IPS-18a (cell line): ENCODE results near the gene WFDC9.

Experiments used
- H3K27ac ChIP-seq: one replicate; pipeline ENCODE4 v1.5.1; 2013; ENCODE audit warnings: low read length
- H3K27me3 ChIP-seq: one replicate; pipeline ENCODE4 v1.6.1; 2013; ENCODE audit warnings: mild to moderate bottlenecking, low read length; ENCODE audit not compliant: control insufficient read depth, insufficient read depth
- H3K36me3 ChIP-seq: one replicate; pipeline ENCODE4 v1.6.1; 2013; ENCODE audit warnings: low read depth, low read length; ENCODE audit not compliant: control insufficient read depth
- H3K4me1 ChIP-seq: one replicate; pipeline ENCODE4 v1.6.1; 2013; ENCODE audit warnings: low read depth, low read length; ENCODE audit not compliant: control insufficient read depth
- H3K4me3 ChIP-seq: one replicate; pipeline ENCODE4 v1.5.1; 2013; ENCODE audit warnings: low read length
- H3K9ac ChIP-seq: one replicate; pipeline ENCODE4 v1.6.1; 2013; ENCODE audit warnings: mild to moderate bottlenecking, low read length, moderate library complexity
- H3K9me3 ChIP-seq: one replicate; pipeline ENCODE4 v1.6.1; 2013; ENCODE audit warnings: low read depth, low read length; ENCODE audit not compliant: control insufficient read depth

Gene WFDC9

GRCh38 chr20:45636513-45636912 is 5.4 kb upstream of the WFDC9 start:
- no peaks in the 10 kb centered on the region for H3K27me3 ChIP-seq
- H3K9me3 ChIP-seq = no peaks in the 10 kb centered on the region
- H3K4me1 ChIP-seq = no peaks in the 10 kb centered on the region
- no peak overlapping the region for H3K4me3 ChIP-seq
- no peak overlapping the region for H3K9ac ChIP-seq
- H3K27ac ChIP-seq = no peak overlapping the region
- no peaks in the 10 kb centered on the region for H3K36me3 ChIP-seq

DNA sequence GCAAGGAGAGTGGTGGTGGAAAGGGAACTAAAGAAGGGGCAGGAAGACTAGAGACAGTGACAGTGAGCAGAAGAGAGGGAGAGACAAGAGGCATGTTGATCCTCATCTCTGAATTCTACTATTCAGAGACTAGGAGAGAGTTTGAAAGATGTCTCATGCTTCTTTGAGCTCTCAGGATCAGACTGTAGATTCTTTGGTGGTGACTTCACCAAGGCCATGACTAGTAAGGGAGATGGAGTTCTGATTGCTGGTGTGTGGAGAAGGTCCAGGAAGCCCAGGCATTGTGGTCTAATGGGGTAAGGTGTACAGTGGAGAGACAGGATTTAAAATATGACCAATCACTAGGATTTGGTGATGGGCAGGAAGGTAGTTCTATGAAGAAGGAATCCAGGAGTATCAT is 713 bp downstream of the WFDC9 start:
- H3K9me3 ChIP-seq = no peaks in the 10 kb centered on the region
- no peak overlapping the region for H3K27ac ChIP-seq
- no peak overlapping the region for H3K9ac ChIP-seq
- H3K4me3 ChIP-seq = no peak overlapping the region
- H3K4me1 ChIP-seq = no peaks in the 10 kb centered on the region
- no peaks in the 10 kb centered on the region for H3K36me3 ChIP-seq
- H3K27me3 ChIP-seq = no peaks in the 10 kb centered on the region

DNA sequence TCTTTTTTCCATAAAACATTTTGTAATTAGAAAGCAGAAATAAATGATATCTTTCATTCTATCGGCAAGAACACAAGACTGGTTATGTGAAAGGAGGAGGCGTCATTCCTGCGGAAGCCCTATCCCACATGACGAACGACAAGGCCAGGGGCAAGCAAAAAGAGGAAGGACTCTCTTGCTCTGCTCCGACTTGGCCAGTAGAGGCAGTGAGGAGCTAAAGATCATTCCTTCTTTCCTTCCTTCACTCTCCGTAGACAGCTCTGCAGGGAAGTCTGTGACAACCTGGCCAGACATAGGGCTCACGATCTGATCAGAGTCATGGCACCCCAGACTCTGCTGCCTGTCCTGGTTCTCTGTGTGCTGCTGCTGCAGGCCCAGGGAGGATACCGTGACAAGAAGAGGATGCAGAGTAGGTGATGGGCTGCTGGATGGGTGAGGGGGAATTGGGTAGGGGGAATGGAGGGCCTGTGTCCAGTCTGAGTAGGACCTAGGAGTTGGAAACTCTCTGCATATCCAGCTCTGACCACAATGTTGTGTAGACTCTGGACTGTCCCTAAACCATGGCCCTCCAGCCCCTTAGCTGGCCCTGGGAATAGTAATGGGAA is 1.5 kb downstream of the WFDC9 start, which contains the start of gene WFDC10A:
Gene WFDC10A, plus strand, starts transcription at position 244 of the 605 bp plus-strand sequence. Its CDS starts 75 bp downstream, at position 319.
- H3K4me3 ChIP-seq = no peak within 1 kb of the TSS
- no peaks in the 10 kb centered on the region for H3K9me3 ChIP-seq
- H3K27me3 ChIP-seq = no peaks in the 10 kb centered on the region
- H3K4me1 ChIP-seq = no peaks in the 10 kb centered on the region
- no peaks in the 10 kb centered on the region for H3K36me3 ChIP-seq
- H3K27ac ChIP-seq = no peak within 1 kb of the TSS
- no peak within 1 kb of the TSS for H3K9ac ChIP-seq

DNA sequence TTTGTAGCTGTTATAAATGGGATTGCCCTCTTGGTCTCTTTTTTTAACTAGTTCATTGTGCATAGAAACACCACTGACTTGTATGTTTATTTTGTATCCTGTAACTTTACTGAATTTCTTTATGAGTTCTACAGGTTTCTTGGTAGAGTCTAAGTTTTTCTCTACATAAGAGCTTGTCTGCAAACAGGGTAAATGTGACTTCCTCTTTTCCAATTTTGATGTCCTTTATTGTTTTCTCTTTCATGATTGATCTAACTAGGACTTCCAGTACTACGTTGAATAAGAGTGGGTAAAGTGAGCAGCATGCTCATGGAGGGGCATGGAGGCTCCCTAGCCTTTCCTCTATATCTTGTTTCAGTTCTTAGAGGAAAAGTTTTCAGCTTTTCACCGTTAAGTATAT is 4.5 kb downstream of the WFDC9 start:
- no peak overlapping the region for H3K9ac ChIP-seq
- H3K36me3 ChIP-seq = no peaks in the 10 kb centered on the region
- no peak overlapping the region for H3K27ac ChIP-seq
- no peaks in the 10 kb centered on the region for H3K4me1 ChIP-seq
- no peak overlapping the region for H3K4me3 ChIP-seq
- no peaks in the 10 kb centered on the region for H3K27me3 ChIP-seq
- no peaks in the 10 kb centered on the region for H3K9me3 ChIP-seq

DNA sequence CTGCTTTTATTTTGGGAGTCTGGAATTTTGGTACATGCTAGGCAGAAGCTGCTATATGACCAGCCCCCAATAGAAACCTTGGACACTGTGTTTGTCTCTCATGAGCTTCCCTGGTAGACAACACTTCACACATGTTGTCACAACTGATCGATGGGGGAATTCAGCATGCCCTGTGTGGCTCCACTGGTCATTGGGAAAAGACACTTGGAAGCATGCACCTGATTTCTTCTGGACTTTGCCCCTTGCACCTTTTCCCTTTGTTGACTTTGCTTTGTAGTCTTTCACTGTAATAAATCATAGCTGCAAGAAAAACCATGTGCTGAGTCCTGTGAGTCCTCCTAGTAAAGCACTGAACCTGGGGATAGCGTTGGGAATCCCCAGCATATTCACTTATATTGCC is 9.5 kb downstream of the WFDC9 start:
- Histone ChIP-seq H3K9ac (no peak overlapping the region), H3K4me1 (no peaks in the 10 kb centered on the region), H3K27me3 (no peaks in the 10 kb centered on the region), H3K9me3 (no peaks in the 10 kb centered on the region), H3K27ac (no peak overlapping the region), H3K36me3 (no peaks in the 10 kb centered on the region), H3K4me3 (no peak overlapping the region)

DNA sequence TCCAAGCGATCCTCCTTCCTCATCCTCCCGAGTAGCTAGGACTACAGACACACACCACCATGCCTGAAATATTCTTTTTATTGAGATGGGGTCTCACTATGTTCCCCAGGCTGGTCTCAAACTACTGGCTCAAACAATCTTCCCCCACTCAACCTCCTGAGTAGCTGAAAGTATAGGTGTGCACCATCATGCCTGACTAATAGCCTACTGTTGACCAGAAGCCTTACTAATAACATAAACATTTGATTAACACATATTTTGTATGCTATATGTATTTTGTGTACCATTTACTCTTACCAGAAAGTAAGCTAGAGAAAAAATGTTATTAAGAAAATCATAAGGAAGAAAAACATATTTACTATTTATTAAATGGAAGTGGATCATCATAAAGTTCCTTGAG is 13.5 kb downstream of the WFDC9 start:
- Histone ChIP-seq H3K4me1 (no peaks in the 10 kb centered on the region), H3K27me3 (no peaks in the 10 kb centered on the region)

GRCh38 chr20:45612314-45612713 is 18.8 kb downstream of the WFDC9 start:
- H3K4me3 ChIP-seq = no peak overlapping the region
- H3K27me3 ChIP-seq = no peaks in the 10 kb centered on the region
- no peaks in the 10 kb centered on the region for H3K9me3 ChIP-seq
- H3K4me1 ChIP-seq = peaks cover 6% of the 10 kb centered on the region
- H3K27ac ChIP-seq = no peak overlapping the region
- no peaks in the 10 kb centered on the region for H3K36me3 ChIP-seq
- no peak overlapping the region for H3K9ac ChIP-seq

More for the DNA sequence above, 13.5 kb downstream of the WFDC9 start:
- Histone ChIP-seq H3K4me3 (no peak overlapping the region), H3K9me3 (no peaks in the 10 kb centered on the region), H3K36me3 (no peaks in the 10 kb centered on the region), H3K27ac (no peak overlapping the region), H3K9ac (no peak overlapping the region)

DNA sequence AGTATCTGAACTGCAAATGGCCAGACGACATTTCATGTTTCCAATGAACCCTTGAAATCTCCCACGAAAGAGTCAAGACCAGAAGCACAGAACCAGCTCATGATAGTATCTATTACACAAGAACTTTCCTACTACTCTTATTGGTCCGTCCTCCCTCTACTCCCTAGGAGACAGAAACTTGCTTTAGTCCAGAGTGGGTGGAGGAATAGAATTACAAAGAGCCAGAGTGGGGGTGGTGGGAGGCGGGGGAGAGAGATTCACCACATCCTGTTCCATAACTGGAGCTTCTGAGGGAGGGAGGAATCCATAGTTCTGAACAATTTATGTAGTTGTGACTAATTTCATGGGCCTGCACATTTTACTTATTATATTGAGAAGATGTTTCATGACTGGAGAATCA is 20.0 kb downstream of the WFDC9 start:
- H3K4me1 ChIP-seq = peaks cover 6% of the 10 kb centered on the region

GRCh38 chr20:45607810-45608209 is 23.3 kb downstream of the WFDC9 start:
- H3K36me3 ChIP-seq = no peaks in the 10 kb centered on the region
- peaks cover 6% of the 10 kb centered on the region for H3K4me1 ChIP-seq
- no peak overlapping the region for H3K27ac ChIP-seq
- H3K9ac ChIP-seq = no peak overlapping the region
- no peak overlapping the region for H3K4me3 ChIP-seq
- no peaks in the 10 kb centered on the region for H3K27me3 ChIP-seq
- H3K9me3 ChIP-seq = no peaks in the 10 kb centered on the region

More for the DNA sequence above, 20.0 kb downstream of the WFDC9 start:
- H3K27ac ChIP-seq = no peak overlapping the region
- H3K4me3 ChIP-seq = no peak overlapping the region
- no peaks in the 10 kb centered on the region for H3K27me3 ChIP-seq
- no peak overlapping the region for H3K9ac ChIP-seq
- H3K36me3 ChIP-seq = no peaks in the 10 kb centered on the region
- no peaks in the 10 kb centered on the region for H3K9me3 ChIP-seq

- Histone ChIP-seq H3K36me3 (no peaks in the 10 kb centered on the region), H3K9me3 (no peaks in the 10 kb centered on the region), H3K27me3 (no peaks in the 10 kb centered on the region), H3K27ac (no peak overlapping the region), H3K4me1 (no peaks in the 10 kb centered on the region), H3K4me3 (no peak overlapping the region), H3K9ac (no peak overlapping the region)
These were observed 35.8 kb downstream of the WFDC9 start for GRCh38 chr20:45595235-45595634.

- Histone ChIP-seq H3K9me3 (no peaks in the 10 kb centered on the region), H3K9ac (no peak overlapping the region), H3K27ac (no peak overlapping the region), H3K27me3 (no peaks in the 10 kb centered on the region), H3K36me3 (no peaks in the 10 kb centered on the region), H3K4me3 (no peak overlapping the region), H3K4me1 (no peaks in the 10 kb centered on the region)
These were observed 37.6 kb downstream of the WFDC9 start for GRCh38 chr20:45593498-45593897.

DNA sequence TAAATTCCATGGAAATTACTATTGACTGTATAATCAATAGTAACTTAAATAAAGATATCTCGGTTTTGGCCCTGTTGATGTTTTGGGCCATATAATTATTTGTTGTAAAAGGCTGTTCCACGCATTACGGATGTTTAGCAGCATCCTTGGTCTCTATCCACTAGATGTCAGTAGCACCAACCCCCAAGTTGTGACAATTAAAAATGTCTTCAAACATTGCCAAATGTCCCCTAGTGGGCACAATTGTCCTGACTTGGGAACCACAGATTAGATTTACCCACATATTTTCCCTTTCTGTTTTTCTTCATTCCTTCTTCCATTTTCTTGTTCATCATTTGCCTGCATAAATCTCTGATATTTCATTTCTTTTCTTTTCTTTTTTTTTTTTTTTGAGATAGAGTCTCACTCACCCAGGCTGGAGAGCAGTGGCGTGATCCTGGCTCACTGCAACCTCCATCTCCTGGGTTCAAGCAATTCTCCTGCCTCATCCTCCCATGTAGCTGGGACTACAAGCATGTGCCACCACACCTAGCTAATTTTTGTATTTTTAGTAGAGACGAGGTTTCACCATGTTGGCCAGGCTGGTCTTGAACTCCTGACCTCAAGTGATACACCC is 38.4 kb downstream of the WFDC9 start:
- no peak overlapping the region for H3K4me3 ChIP-seq

More for the DNA sequence above, 38.4 kb downstream of the WFDC9 start:
- Histone ChIP-seq H3K9me3 (no peaks in the 10 kb centered on the region), H3K36me3 (no peaks in the 10 kb centered on the region), H3K9ac (no peak overlapping the region), H3K4me1 (no peaks in the 10 kb centered on the region), H3K27ac (no peak overlapping the region), H3K27me3 (no peaks in the 10 kb centered on the region)
